GM18511 (cell line): ENCODE measurements around the gene PLOD2.

Source experiments
- ATAC-seq: cut with Tn5 transposase; IDR thresholded peaks from one replicate; pipeline ENCODE4 v1.9.1; 2021; ENCODE audit warnings: mild to moderate bottlenecking, moderate library complexity; ENCODE audit not compliant: unreplicated experiment

Gene PLOD2

DNA sequence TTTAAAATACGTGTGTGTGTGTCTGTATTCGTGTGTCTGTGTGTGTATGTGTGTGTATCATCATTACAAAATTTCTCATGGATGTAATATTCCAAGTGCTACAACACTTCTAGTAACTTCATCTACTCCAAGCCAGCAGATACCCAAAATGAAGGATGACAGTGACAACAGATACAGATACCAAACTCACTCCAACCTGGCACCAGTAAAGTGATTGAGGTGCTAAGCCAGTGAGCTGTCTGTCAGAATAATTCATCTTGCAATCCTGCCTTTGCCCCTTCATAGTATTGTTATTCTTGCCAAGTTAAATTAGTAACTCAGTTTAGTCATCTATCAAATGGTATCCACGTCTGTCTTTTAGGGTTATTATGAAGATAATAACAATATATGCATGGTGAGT, 58.1 kb downstream of the PLOD2 start:
- no peak for ATAC-seq

DNA sequence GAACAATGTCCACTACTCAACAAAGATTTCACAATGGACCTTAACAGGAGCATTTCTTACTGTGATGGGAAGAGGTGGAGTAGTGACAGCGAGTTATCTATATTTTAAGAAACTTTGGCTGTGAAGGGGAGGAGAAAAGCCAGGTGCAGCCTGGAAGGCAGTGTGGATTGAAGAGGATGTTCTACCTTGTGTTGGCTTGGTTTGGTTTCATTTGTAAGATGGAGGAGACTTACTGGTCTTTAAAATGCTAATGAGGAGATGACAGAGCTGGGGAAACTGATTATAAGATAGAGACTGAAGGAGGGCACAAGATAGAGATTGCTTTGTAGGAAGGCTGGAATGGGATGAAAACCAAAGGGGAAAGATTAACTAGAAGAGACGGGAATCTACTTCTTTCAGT, 59.4 kb downstream of the PLOD2 start:
- no peak for ATAC-seq

- ATAC-seq, result no peak
These were observed 60.0 kb downstream of the PLOD2 start for GRCh38 chr3:146100825-146101444.

DNA sequence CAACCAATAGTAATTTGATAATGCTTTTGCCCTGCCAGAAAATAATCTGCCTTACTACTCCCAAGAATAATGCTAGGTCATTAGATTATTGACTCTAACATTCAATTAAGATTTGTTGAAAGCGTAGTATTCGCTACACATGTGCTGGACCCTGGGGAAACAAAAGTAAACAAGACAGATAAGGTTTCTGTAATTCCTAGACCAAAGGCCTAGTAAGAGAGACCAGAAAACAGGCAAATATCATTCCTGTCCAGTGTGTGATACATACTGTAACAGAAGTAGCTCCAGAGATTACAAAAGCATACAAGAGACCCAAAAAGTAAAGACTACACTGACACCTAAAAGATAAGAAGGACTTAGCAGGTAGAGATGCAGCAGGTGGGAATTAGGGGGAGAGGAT, 60.8 kb downstream of the PLOD2 start:
- no peak for ATAC-seq

GRCh38 chr3:146099316-146099715, 61.7 kb downstream of the PLOD2 start:
- no peak for ATAC-seq

DNA sequence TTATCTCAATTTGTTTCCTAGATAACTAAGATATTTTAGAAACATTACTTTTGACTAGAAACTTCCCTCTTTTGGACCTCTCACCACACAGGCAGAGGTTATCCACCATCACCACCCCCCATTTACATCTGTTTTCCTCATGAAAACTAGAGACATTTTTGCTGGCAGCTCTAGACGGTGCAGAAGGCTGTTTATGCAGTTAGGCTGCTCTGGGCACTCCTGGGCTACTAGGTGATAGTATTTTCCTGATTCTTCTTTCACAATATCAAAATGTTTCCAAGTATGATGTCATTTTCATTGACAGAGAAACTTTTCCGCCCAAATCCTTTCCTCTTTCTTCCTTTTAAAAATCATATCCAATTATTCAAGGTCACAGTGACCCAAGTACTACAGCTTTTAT, 67.1 kb downstream of the PLOD2 start:
- ATAC-seq, result no peak

DNA sequence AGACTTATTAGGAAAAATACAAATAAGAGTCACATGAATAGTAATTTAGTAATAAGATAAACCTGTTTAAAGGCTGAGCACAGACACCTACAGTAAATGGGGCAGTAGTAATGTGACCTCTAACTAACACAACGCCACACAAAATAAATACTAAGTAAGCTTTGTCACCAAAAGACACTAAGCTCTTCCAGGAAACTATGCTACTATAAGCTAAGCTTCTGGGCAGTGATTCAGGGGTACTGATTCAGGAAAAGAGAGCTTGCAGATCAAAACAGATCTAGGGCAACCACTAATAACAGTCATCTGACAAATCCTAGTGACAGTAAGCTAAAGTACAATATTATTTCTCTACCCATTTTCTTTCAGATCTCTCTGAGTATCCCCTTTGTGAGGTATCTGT, 68.8 kb downstream of the PLOD2 start:
- ATAC-seq, result no peak

DNA sequence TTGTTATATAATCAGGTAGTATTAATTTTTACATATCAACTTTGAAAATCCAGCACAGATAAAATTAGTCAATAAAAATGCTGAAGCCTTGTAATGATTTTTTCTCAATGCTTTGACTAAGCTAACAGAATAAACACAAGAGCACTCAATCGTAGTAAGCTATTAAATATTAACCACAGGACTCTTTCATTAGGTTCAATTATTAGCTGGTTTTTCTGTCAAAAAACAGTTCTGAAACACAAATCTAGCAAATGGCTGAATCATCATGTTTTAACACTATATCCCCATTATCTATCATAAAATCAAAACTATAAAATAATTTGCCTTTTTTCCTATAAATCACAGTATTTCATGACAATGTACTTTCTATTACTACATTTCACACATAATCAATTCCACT, 69.6 kb downstream of the PLOD2 start:
- ATAC-seq, result peak; percentile 83

DNA sequence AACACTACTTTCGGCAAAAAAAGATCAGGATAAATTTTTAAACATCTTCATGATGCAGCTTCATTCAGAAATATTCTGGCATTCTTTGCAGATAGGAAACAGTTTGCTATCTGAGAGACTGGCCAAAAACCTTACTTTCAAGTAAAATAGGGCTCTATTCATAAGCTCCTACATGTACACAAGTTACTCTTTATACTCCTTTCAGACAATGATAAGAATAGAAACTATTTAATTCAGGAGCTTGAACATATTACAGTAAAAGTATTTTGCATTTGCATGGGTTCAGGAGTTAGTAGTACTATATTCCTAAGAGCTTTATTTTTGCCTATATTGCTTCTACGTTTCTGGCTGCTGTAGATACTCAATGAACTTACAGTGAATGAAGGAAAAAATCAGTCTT, 70.5 kb downstream of the PLOD2 start:
- no peak for ATAC-seq

DNA sequence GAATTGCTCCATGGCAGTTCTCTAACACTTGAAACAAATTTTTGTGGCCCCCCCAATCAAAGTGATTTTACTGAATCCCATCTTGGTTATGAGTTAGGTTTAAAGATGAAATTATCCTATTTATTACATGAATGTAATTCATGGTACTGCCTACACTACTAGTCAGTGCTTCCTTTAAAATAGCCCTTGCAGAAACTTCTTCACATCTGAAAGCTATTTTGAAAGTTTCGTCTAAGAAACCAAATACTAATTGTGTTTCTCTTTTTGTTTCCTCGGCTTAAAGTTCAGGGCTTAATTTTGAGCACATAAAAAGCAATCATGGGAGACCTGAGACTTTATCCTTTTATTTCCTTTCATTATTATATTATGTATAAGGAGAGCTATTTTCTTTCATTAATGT, 72.1 kb downstream of the PLOD2 start:
- no peak for ATAC-seq

- no peak for ATAC-seq
These were observed 73.9 kb downstream of the PLOD2 start for GRCh38 chr3:146087116-146087515.

- ATAC-seq, result no peak
These were observed 74.8 kb downstream of the PLOD2 start for GRCh38 chr3:146086211-146086610.

GRCh38 chr3:146085678-146086077, 75.3 kb downstream of the PLOD2 start:
- ATAC-seq, result no peak

DNA sequence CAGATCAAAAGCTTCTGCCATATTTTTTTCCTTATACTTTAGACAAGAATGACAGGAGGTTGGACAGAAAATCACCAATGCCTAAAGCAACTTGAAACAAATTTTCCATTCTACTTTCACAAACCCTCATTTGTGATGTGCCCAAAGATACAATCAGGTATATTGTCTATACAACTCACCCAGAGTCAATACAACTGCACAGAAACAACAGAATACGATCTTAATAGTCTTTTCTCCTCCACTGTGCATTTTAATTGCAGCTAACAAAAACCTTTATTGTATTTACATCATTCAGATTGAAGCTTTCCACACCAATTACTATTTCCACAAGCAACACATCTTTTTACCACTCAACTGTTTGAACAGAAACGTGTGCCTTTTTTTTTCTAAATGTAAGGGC, 80.4 kb downstream of the PLOD2 start:
- ATAC-seq, result no peak

- ATAC-seq, result no peak
These were observed 83.0 kb downstream of the PLOD2 start for GRCh38 chr3:146078031-146078430.

- no peak for ATAC-seq
These were observed 83.8 kb downstream of the PLOD2 start for GRCh38 chr3:146077181-146077580.

DNA sequence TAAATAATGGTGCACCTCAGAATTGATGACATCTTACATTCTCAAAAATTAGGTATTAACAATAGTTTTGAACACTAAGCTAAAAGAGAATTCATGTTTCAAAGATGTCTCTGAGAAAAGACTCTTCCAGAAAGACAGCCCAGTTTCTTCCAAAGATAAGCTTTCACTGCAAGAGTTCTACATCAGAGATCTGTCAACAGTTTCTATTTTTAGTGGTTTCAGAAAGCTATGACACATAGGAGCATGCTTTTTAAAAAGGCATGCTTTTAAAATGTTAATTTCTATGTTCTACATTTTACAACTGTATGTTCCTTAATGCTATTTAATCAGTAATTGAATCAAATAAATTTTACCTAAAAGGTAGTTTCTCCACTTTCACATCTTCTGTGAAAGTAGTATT, 88.2 kb downstream of the PLOD2 start:
- no peak for ATAC-seq

- ATAC-seq, result no peak
These were observed 88.9 kb downstream of the PLOD2 start for GRCh38 chr3:146072061-146072460.

DNA sequence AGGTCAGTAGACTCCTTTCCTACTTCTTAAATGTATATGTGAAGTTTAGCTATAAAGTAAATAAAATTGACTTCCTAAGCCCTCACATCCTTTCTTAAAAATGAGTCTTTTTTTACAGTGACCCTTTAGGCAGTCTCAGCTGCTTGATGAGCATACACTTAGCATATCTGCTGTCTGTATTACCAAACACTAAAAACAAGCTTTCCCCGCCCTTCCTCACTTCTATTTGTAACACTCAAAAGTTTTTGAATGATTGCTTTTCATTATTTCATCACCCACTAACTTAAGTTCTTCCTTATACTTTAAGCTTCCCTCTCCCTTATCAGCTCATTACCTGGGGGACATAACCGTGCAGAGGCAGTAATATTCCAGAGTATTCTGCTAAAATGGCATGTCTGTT, 89.4 kb downstream of the PLOD2 start:
- no peak for ATAC-seq

DNA sequence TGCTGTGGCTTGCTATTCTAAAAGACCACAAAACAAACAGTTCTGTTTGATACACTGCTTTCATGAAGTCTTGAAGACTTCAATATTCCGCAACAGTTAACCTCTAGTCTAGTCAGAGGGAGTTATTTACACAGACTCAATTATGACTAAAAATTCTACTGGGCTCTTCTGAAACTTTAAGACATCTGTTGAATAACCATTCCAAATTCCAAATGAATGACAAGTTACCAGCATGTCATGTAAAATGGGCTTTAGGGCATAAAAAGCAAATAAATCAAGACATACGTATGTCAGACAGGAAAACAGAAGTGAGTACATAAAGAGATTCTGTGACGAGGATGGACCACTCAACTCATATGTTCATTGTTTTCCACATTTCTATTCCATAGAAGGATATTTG, 93.9 kb downstream of the PLOD2 start:
- no peak for ATAC-seq

DNA sequence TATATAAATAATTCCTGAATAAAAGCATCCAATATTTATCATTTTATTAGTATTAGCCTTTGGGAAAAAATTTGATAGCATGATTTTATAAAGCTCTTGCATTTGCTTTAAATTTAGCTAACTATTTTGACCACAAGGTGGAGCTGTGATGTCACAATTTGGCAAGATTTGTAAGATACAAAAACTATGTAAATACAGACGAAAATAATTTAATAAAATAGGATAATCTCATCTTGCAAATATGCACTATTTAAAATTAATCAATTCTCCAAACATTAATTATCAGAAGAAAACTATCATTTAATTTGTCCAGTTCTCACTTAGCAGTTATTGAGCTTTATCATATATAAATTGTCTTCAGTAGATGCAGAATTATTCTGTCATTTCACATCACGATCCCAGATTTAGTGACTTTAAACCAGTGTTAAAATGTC, 95.4 kb downstream of the PLOD2 start:
- ATAC-seq, result peak; percentile 49

- ATAC-seq, result no peak
These were observed 102.7 kb downstream of the PLOD2 start for GRCh38 chr3:146058241-146058640.

- no peak for ATAC-seq
These were observed 108.1 kb downstream of the PLOD2 start for GRCh38 chr3:146052791-146053310.
